SK-N-SH treated with all-trans-retinoic acid at 6 μM for 48 hours (cell line): ENCODE measurements around the gene TMEM63A.

ENCODE experiments used
- ATAC-seq: fragments of 200-7000 bp; cut with Tn5 transposase; 3 replicates; pipeline ENCODE4 v1.9.1; 2020; ENCODE audit warnings: mild to moderate bottlenecking, moderate library complexity
- ARNTL ChIP-seq: fragments of 450-650 bp; formaldehyde crosslinking; IDR thresholded peaks from 2 replicates; pipeline ENCODE4 v1.5.0; 2020; ENCODE audit warnings: low read depth, mild to moderate bottlenecking, moderate library complexity, borderline replicate concordance
- BACH2 ChIP-seq: fragments of 250-450 bp; sonication (Bioruptor Pico); IDR thresholded peaks from 2 replicates; pipeline ENCODE4 v1.9.0; 2021; ENCODE audit warnings: mild to moderate bottlenecking, borderline replicate concordance
- CSDC2 ChIP-seq: fragments of 250-450 bp; sonication (Bioruptor Pico); IDR thresholded peaks from 2 replicates; pipeline ENCODE4 v1.5.0; 2020; ENCODE audit warnings: mild to moderate bottlenecking, moderate library complexity
- ESRRG ChIP-seq: fragments of 250-450 bp; sonication (Bioruptor Pico); IDR thresholded peaks from 2 replicates; pipeline ENCODE4 v1.6.1; 2021; ENCODE audit warnings: mild to moderate bottlenecking
- ISL1 ChIP-seq: fragments of 250-450 bp; sonication (Bioruptor Pico); IDR thresholded peaks from 2 replicates; pipeline ENCODE4 v2.1.2; 2022; ENCODE audit warnings: mild to moderate bottlenecking, moderate library complexity
- OSR1 ChIP-seq: fragments of 250-450 bp; sonication (Bioruptor Pico); IDR thresholded peaks from 2 replicates; pipeline ENCODE4 v1.8.0; 2022; ENCODE audit warnings: moderate library complexity, mild to moderate bottlenecking, inconsistent platforms
- PPARA ChIP-seq: fragments of 250-450 bp; sonication (Bioruptor Pico); IDR thresholded peaks from 2 replicates; pipeline ENCODE4 v1.5.0; 2020; ENCODE audit warnings: mild to moderate bottlenecking, borderline replicate concordance
- RARB ChIP-seq: fragments of 250-450 bp; sonication (Bioruptor Pico); IDR thresholded peaks from 2 replicates; pipeline ENCODE4 v1.8.0; 2021; ENCODE audit warnings: mild to moderate bottlenecking, moderate library complexity
- SNAI2 ChIP-seq: fragments of 250-450 bp; sonication (Bioruptor Pico); IDR thresholded peaks from 2 replicates; pipeline ENCODE4 v1.5.0; 2020; ENCODE audit warnings: mild to moderate bottlenecking, moderate library complexity
- TCF4 ChIP-seq: fragments of 250-450 bp; sonication (Bioruptor Pico); IDR thresholded peaks from 2 replicates; pipeline ENCODE4 v1.8.0; 2021; ENCODE audit warnings: mild to moderate bottlenecking, moderate library complexity, borderline replicate concordance
- TOX ChIP-seq: fragments of 250-450 bp; sonication (Bioruptor Pico); IDR thresholded peaks from 2 replicates; pipeline ENCODE4 v1.8.0; 2021; ENCODE audit warnings: mild to moderate bottlenecking, moderate library complexity, borderline replicate concordance
- TSHZ2 ChIP-seq: fragments of 250-450 bp; sonication (Bioruptor Pico); IDR thresholded peaks from 2 replicates; pipeline ENCODE4 v1.5.0; 2020; ENCODE audit warnings: mild to moderate bottlenecking, moderate library complexity
- ZC3H10 ChIP-seq: fragments of 250-450 bp; sonication (Bioruptor Pico); IDR thresholded peaks from 2 replicates; pipeline ENCODE4 v1.5.1; 2021; ENCODE audit warnings: mild to moderate bottlenecking, moderate library complexity
- ZFP3 ChIP-seq: fragments of 250-450 bp; sonication (Bioruptor Pico); IDR thresholded peaks from 2 replicates; pipeline ENCODE4 v1.5.0; 2020; ENCODE audit warnings: mild to moderate bottlenecking, moderate library complexity
- ZNF565 ChIP-seq: fragments of 450-650 bp; formaldehyde crosslinking; conservative IDR thresholded peaks from 2 replicates; pipeline ENCODE4 v1.5.0; 2020; ENCODE audit warnings: low read depth, mild to moderate bottlenecking, moderate library complexity
- ZNF70 ChIP-seq: fragments of 450-650 bp; formaldehyde crosslinking; IDR thresholded peaks from 2 replicates; pipeline ENCODE4 v1.5.0; 2020; ENCODE audit warnings: mild to moderate bottlenecking, moderate library complexity
- ZNF8 ChIP-seq: fragments of 450-650 bp; formaldehyde crosslinking; IDR thresholded peaks from 2 replicates; pipeline ENCODE4 v1.5.0; 2020; ENCODE audit warnings: mild to moderate bottlenecking, moderate library complexity
- TF ChIP-seq, protein P1 (sequence below): fragments of 250-450 bp; sonication (Bioruptor Pico); IDR thresholded peaks from 2 replicates; pipeline ENCODE4 v1.5.1; 2021; ENCODE audit warnings: mild to moderate bottlenecking, moderate library complexity
- TF ChIP-seq, protein P2 (sequence below): fragments of 250-450 bp; sonication (Bioruptor Pico); IDR thresholded peaks from 2 replicates; pipeline ENCODE4 v1.5.1; 2020; ENCODE audit warnings: low read depth, mild to moderate bottlenecking, moderate library complexity
- TF ChIP-seq, protein P3 (sequence below): fragments of 250-450 bp; sonication (Bioruptor Pico); IDR thresholded peaks from 2 replicates; pipeline ENCODE4 v1.8.0; 2020; ENCODE audit warnings: mild to moderate bottlenecking, moderate library complexity, borderline replicate concordance

Gene TMEM63A

GRCh38 chr1:225878282-225878681, 3.9 kb downstream of the TMEM63A start:
- no peak for TF ChIP-seq ESRRG (CRISPR knock-in tag)
- ATAC-seq = no peak

DNA sequence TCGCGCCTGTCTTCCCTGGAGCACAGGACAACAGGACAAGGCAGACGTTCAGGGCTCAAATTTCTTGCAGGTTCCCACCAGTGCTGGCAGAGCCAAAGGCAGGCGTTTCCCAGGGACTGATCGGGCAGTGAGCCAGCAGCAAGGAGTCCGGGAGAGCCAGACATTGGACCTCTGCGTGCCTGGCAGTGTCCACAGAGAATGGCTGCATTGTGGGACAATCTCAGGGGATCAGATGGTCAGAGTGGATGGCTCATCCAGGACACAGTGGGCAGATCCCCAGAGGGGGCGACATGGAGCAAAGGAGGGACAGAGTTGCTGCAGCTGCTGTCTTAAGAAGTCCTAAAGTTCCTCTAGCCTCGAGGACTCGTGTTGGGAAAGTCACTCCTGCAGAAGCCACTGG, 4.6 kb downstream of the TMEM63A start:
- TF ChIP-seq, protein P1, sequence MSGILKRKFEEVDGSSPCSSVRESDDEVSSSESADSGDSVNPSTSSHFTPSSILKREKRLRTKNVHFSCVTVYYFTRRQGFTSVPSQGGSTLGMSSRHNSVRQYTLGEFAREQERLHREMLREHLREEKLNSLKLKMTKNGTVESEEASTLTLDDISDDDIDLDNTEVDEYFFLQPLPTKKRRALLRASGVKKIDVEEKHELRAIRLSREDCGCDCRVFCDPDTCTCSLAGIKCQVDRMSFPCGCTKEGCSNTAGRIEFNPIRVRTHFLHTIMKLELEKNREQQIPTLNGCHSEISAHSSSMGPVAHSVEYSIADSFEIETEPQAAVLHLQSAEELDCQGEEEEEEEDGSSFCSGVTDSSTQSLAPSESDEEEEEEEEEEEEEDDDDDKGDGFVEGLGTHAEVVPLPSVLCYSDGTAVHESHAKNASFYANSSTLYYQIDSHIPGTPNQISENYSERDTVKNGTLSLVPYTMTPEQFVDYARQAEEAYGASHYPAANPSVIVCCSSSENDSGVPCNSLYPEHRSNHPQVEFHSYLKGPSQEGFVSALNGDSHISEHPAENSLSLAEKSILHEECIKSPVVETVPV (CRISPR knock-in tag) = no peak
- TF ChIP-seq, protein P2, sequence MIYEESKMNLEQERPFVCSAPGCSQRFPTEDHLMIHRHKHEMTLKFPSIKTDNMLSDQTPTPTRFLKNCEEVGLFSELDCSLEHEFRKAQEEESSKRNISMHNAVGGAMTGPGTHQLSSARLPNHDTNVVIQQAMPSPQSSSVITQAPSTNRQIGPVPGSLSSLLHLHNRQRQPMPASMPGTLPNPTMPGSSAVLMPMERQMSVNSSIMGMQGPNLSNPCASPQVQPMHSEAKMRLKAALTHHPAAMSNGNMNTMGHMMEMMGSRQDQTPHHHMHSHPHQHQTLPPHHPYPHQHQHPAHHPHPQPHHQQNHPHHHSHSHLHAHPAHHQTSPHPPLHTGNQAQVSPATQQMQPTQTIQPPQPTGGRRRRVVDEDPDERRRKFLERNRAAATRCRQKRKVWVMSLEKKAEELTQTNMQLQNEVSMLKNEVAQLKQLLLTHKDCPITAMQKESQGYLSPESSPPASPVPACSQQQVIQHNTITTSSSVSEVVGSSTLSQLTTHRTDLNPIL (CRISPR knock-in tag) = no peak
- TF ChIP-seq ZNF8 (CRISPR knock-in tag) (no peak), ZC3H10 (CRISPR knock-in tag) (no peak), ZNF70 (CRISPR knock-in tag) (no peak), ISL1 (no peak), CSDC2 (no peak), OSR1 (CRISPR knock-in tag) (no peak), TSHZ2 (no peak), ESRRG (CRISPR knock-in tag) (no peak), ZFP3 (CRISPR knock-in tag) (no peak), TOX (CRISPR knock-in tag) (no peak), ZNF565 (CRISPR knock-in tag) (no peak), BACH2 (CRISPR knock-in tag) (no peak), RARB (CRISPR knock-in tag) (no peak), ARNTL (CRISPR knock-in tag) (no peak), SNAI2 (no peak)
- TF ChIP-seq, protein P3, sequence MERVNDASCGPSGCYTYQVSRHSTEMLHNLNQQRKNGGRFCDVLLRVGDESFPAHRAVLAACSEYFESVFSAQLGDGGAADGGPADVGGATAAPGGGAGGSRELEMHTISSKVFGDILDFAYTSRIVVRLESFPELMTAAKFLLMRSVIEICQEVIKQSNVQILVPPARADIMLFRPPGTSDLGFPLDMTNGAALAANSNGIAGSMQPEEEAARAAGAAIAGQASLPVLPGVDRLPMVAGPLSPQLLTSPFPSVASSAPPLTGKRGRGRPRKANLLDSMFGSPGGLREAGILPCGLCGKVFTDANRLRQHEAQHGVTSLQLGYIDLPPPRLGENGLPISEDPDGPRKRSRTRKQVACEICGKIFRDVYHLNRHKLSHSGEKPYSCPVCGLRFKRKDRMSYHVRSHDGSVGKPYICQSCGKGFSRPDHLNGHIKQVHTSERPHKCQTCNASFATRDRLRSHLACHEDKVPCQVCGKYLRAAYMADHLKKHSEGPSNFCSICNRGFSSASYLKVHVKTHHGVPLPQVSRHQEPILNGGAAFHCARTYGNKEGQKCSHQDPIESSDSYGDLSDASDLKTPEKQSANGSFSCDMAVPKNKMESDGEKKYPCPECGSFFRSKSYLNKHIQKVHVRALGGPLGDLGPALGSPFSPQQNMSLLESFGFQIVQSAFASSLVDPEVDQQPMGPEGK (CRISPR knock-in tag) = no peak
- TF ChIP-seq, all 23 proteins: peak for 0
- peak; percentile 60 for ATAC-seq

- TF ChIP-seq ZFP3 (CRISPR knock-in tag) = no peak
- no peak for TF ChIP-seq PPARA
- TF ChIP-seq TOX (CRISPR knock-in tag) = no peak
- TF ChIP-seq OSR1 (CRISPR knock-in tag) = no peak
- TF ChIP-seq, protein P1 (CRISPR knock-in tag) = no peak
- no peak for TF ChIP-seq CSDC2
- no peak for TF ChIP-seq ZNF70 (CRISPR knock-in tag)
- TF ChIP-seq, protein P2 (CRISPR knock-in tag) = no peak
- no peak for TF ChIP-seq SNAI2
- no peak for TF ChIP-seq ISL1
- no peak for TF ChIP-seq ZNF8 (CRISPR knock-in tag)
- TF ChIP-seq ESRRG (CRISPR knock-in tag) = no peak
- TF ChIP-seq TCF4 (CRISPR knock-in tag) = no peak
- no peak for ATAC-seq
These were observed 5.2 kb downstream of the TMEM63A start for GRCh38 chr1:225876900-225877510.
